ENCODE data around the gene SCYGR8.

GRCh38 chr2:227703961-227704360 lies 41.7 kb upstream of the SCYGR8 start:
- TF ChIP-seq, protein P1, sequence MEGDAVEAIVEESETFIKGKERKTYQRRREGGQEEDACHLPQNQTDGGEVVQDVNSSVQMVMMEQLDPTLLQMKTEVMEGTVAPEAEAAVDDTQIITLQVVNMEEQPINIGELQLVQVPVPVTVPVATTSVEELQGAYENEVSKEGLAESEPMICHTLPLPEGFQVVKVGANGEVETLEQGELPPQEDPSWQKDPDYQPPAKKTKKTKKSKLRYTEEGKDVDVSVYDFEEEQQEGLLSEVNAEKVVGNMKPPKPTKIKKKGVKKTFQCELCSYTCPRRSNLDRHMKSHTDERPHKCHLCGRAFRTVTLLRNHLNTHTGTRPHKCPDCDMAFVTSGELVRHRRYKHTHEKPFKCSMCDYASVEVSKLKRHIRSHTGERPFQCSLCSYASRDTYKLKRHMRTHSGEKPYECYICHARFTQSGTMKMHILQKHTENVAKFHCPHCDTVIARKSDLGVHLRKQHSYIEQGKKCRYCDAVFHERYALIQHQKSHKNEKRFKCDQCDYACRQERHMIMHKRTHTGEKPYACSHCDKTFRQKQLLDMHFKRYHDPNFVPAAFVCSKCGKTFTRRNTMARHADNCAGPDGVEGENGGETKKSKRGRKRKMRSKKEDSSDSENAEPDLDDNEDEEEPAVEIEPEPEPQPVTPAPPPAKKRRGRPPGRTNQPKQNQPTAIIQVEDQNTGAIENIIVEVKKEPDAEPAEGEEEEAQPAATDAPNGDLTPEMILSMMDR (IDR thresholded peaks at IDR 0.05; ENCODE audit: extremely low read depth in 1 of 2, insufficient read depth in 1 of 2, low read depth in 1 of 2, low read length in 2 of 2): no peak
- TF ChIP-seq EZH2 (IDR thresholded peaks at IDR 0.05; ENCODE audit: borderline replicate concordance, low read depth, low read length, severe bottlenecking) (no peak), POLR2AphosphoS5 (IDR thresholded peaks at IDR 0.05; ENCODE audit: insufficient read depth, low read depth, low read length) (no peak), JUN (IDR thresholded peaks at IDR 0.05; ENCODE audit: borderline replicate concordance, insufficient read depth, insufficient read length, low read depth) (no peak)

All from endothelial cell of umbilical vein (primary cell).